H1 (cell line): ENCODE data around the gene FOSB. TPM values are rescaled to one million over a fixed set of nuclear protein-coding genes. Genes with fewer than 3 reads are reported as not detected.

Experiments used
- CTCF ChIA-PET: fragments of 300-600 bp; sonication (Branson Sonifier 250); formaldehyde crosslinking; loops from one replicate; lab custom pipeline; 2021; ENCODE audit not compliant: partially characterized antibody; lab: Charles Lee
- POLR2A ChIA-PET: fragments of 300-600 bp; sonication (Branson Sonifier 250); formaldehyde crosslinking; loops from one replicate; lab custom pipeline; 2021; ENCODE audit warnings: inconsistent platforms; ENCODE audit not compliant: partially characterized antibody; lab: Charles Lee
- DNase-seq, 2 experiments: peaks; one replicate each; pipeline versions ENCODE4 v3.0.0 to v3.0.0-alpha.2; 2010 to 2022; ENCODE audit warnings: low spot score in 2 of 2, low read depth in 1 of 2, mixed read lengths in 1 of 2
- FAIRE-seq: peaks from 2 replicates; lab custom pipeline; 2011; peaks lifted over from hg19 to GRCh38; lab: Jason Lieb, UNC
- H2AFZ ChIP-seq: 2 replicates; pipeline ENCODE4 v1.8.1; 2012; ENCODE audit warnings: low read length, inconsistent platforms
- H2AK5ac ChIP-seq: 2 replicates; pipeline ENCODE4 v1.6.1; 2013; ENCODE audit warnings: low read depth, low read length
- H2BK120ac ChIP-seq: replicated peaks from 2 replicates; pipeline ENCODE3; 2013; ENCODE audit warnings: low read depth, low read length, inconsistent platforms
- H2BK12ac ChIP-seq: 2 replicates; pipeline ENCODE4 v1.6.1; 2013; ENCODE audit warnings: low read depth, low read length
- H2BK15ac ChIP-seq: 2 replicates; pipeline ENCODE4 v1.6.1; 2013; ENCODE audit warnings: low read length
- H2BK20ac ChIP-seq: 2 replicates; pipeline ENCODE4 v1.6.1; 2013; ENCODE audit warnings: low read length
- H2BK5ac ChIP-seq: 2 replicates; pipeline ENCODE4 v1.6.1; 2013; ENCODE audit warnings: low read depth, low read length
- H3K14ac ChIP-seq: 2 replicates; pipeline ENCODE4 v1.6.1; 2013; ENCODE audit warnings: inconsistent platforms; ENCODE audit not compliant: insufficient read length
- H3K18ac ChIP-seq: 2 replicates; pipeline ENCODE4 v1.6.1; 2013; ENCODE audit warnings: low read length; ENCODE audit errors: extremely low read depth
- H3K23ac ChIP-seq: 2 replicates; pipeline ENCODE4 v1.6.1; 2013; ENCODE audit warnings: inconsistent platforms; ENCODE audit not compliant: insufficient read length
- H3K23me2 ChIP-seq: 2 replicates; pipeline ENCODE4 v1.6.1; 2013; ENCODE audit warnings: low read depth, low read length
- H3K27ac ChIP-seq: 2 replicates; pipeline ENCODE4 v1.6.1; 2011; ENCODE audit warnings: low read depth, low read length, inconsistent platforms
- H3K27me3 ChIP-seq, 4 experiments: replicated peaks in 1 of 4; 1 replicate in 1 of 4; 2 replicates in 3 of 4; pipeline versions ENCODE4 v1.6.1 to v1.8.1; 2011 to 2013; ENCODE audit warnings: low read length in 3 of 4, mild to moderate bottlenecking in 3 of 4, inconsistent platforms in 2 of 4, mixed read lengths in 2 of 4, moderate library complexity in 1 of 4; ENCODE audit not compliant: control insufficient read depth in 3 of 4, insufficient read depth in 3 of 4; ENCODE audit errors: extremely low read depth in 1 of 4
- H3K36me3 ChIP-seq, 4 experiments: 2 replicates each; pipeline versions ENCODE4 v1.6.1 to v1.8.1; 2011 to 2013; ENCODE audit warnings: mild to moderate bottlenecking in 4 of 4, low read length in 3 of 4, moderate library complexity in 2 of 4, control low read depth in 1 of 4, inconsistent platforms in 1 of 4; ENCODE audit not compliant: insufficient read depth in 4 of 4, control insufficient read depth in 2 of 4
- H3K4ac ChIP-seq: replicated peaks from 2 replicates; pipeline ENCODE3; 2013; ENCODE audit warnings: low read length, low read depth, mixed read lengths, inconsistent platforms; ENCODE audit not compliant: insufficient read length
- H3K4me1 ChIP-seq, 4 experiments: replicated peaks in 1 of 4; 1 replicate in 1 of 4; 2 replicates in 3 of 4; pipeline versions ENCODE4 v1.6.1 to v1.8.1; 2011 to 2013; ENCODE audit warnings: low read length in 3 of 4, inconsistent platforms in 2 of 4, mixed read lengths in 1 of 4; ENCODE audit not compliant: insufficient read depth in 4 of 4, control insufficient read depth in 3 of 4
- H3K4me2 ChIP-seq, 2 experiments: 2 replicates each; pipeline versions ENCODE4 v1.6.1 to v1.8.1; 2011 to 2013; ENCODE audit warnings: low read depth in 2 of 2, low read length in 2 of 2, control low read depth in 1 of 2, inconsistent platforms in 1 of 2, mild to moderate bottlenecking in 1 of 2; ENCODE audit not compliant: insufficient read depth in 1 of 2
- H3K4me3 ChIP-seq, 4 experiments: fragments of 200-600, 300-600 bp in 1 of 4; sonication (generic), shearing (Covaris generic), sonication (Bioruptor Twin) in 1 of 4; 2 replicates each; pipeline versions ENCODE4 v1.5.1 to v1.8.1; 2011 to 2016; ENCODE audit warnings: low read length in 4 of 4, low read depth in 3 of 4, control low read depth in 2 of 4, inconsistent platforms in 2 of 4, mild to moderate bottlenecking in 2 of 4, mixed read lengths in 1 of 4, moderate library complexity in 1 of 4; ENCODE audit not compliant: insufficient read depth in 2 of 4; ENCODE audit errors: extremely low read depth in 1 of 4
- H3K56ac ChIP-seq: replicated peaks from 2 replicates; pipeline ENCODE3; 2013; ENCODE audit warnings: low read depth, mild to moderate bottlenecking, mixed read lengths, low read length, inconsistent platforms; ENCODE audit not compliant: insufficient read length
- H3K79me1 ChIP-seq: 2 replicates; pipeline ENCODE4 v1.6.1; 2013; ENCODE audit warnings: low read depth, low read length, control low read depth
- H3K79me2 ChIP-seq, 2 experiments: 2 replicates each; pipeline versions ENCODE4 v1.6.1 to v1.8.1; 2012 to 2013; ENCODE audit warnings: low read length in 2 of 2, mild to moderate bottlenecking in 2 of 2, inconsistent platforms in 1 of 2; ENCODE audit not compliant: insufficient read depth in 2 of 2, control insufficient read depth in 1 of 2
- H3K9ac ChIP-seq, 4 experiments: replicated peaks in 1 of 4; 1 replicate in 1 of 4; 2 replicates in 3 of 4; pipeline versions ENCODE4 v1.6.1 to v1.8.1; 2011 to 2013; ENCODE audit warnings: low read depth in 3 of 4, low read length in 3 of 4, control low read depth in 2 of 4, mild to moderate bottlenecking in 2 of 4, moderate library complexity in 2 of 4, inconsistent platforms in 1 of 4; ENCODE audit errors: extremely low read depth in 1 of 4
- H3K9me3 ChIP-seq, 2 experiments: 2 replicates each; pipeline versions ENCODE4 v1.6.1 to v1.8.1; 2012 to 2013; ENCODE audit warnings: mild to moderate bottlenecking in 2 of 2, moderate library complexity in 2 of 2, control low read depth in 1 of 2, inconsistent platforms in 1 of 2, low read depth in 1 of 2, low read length in 1 of 2, mixed read lengths in 1 of 2; ENCODE audit not compliant: insufficient read depth in 2 of 2
- H4K20me1 ChIP-seq, 2 experiments: replicated peaks in 1 of 2; 2 replicates each; pipeline versions ENCODE3 to v1.8.1; 2011 to 2013; ENCODE audit warnings: inconsistent platforms in 2 of 2, low read length in 2 of 2, mild to moderate bottlenecking in 1 of 2; ENCODE audit not compliant: insufficient read depth in 2 of 2, control insufficient read depth in 1 of 2
- H4K5ac ChIP-seq: 2 replicates; pipeline ENCODE4 v1.6.1; 2013; ENCODE audit warnings: low read length, low read depth, mixed read lengths, inconsistent platforms; ENCODE audit not compliant: insufficient read length
- H4K8ac ChIP-seq: 2 replicates; pipeline ENCODE4 v1.8.0; 2013; ENCODE audit warnings: mild to moderate bottlenecking, moderate library complexity, low read length, inconsistent platforms; ENCODE audit not compliant: insufficient read depth; ENCODE audit errors: extremely low read depth
- H4K91ac ChIP-seq: replicated peaks from 2 replicates; pipeline ENCODE3; 2013; ENCODE audit warnings: low read length, mixed read lengths, inconsistent platforms; ENCODE audit not compliant: insufficient read length
- EGR1 ChIP-seq: IDR thresholded peaks from 2 replicates; pipeline ENCODE4 v1.6.1; 2011; ENCODE audit warnings: low read depth, low read length, borderline replicate concordance
- GTF2F1 ChIP-seq: IDR thresholded peaks from 2 replicates; pipeline ENCODE4 v1.6.1; 2012; ENCODE audit warnings: low read depth, low read length, improper control_type of control experiment, borderline replicate concordance
- TEAD4 ChIP-seq: IDR thresholded peaks from 2 replicates; pipeline ENCODE4 v1.6.1; 2012; ENCODE audit warnings: low read depth, low read length, inconsistent platforms, mixed read lengths
- WGBS, 2 experiments: shearing (Covaris generic) in 1 of 2; methylation state at CpG; one replicate each; pipeline versions ENCODE4 v1.1.6 to v1.1.7; 2013 to 2015; ENCODE audit warnings: low lambda C conversion rate in 2 of 2, mixed read lengths in 2 of 2, inconsistent platforms in 1 of 2, low coverage in 1 of 2, missing lambda C conversion rate in 1 of 2; ENCODE audit not compliant: insufficient replicate concordance in 2 of 2, insufficient coverage in 1 of 2, insufficient read length in 1 of 2; ENCODE audit errors: extremely low coverage in 1 of 2, missing lambda C conversion rate in 1 of 2; 5-methylcytosine and 5-hydroxymethylcytosine counted together
- polyA plus RNA-seq, 7 experiments: library from polyadenylated mRNA; depleted of rRNA in 3 of 7; stranded (reverse) in 5 of 7; unstranded in 2 of 7; fragments of >200 nt in 5 of 7; fragments of 200-250 nt in 2 of 7; gene quantifications; 1 replicate in 5 of 7; 2 replicates in 1 of 7; 4 replicates in 1 of 7; pipeline versions ENCODE4 v1.2.1 to v1.2.3, GENCODE V29; 2011 to 2013; ENCODE audit warnings: missing spikeins in 2 of 7, mixed read lengths in 2 of 7
- total RNA-seq: library from RNA; stranded (reverse); fragmentation: NEBNext Ultra II Directional; extraction: Animal tissue kit (Norgen Biotek cat#: 25700); gene quantifications from 2 replicates; pipeline ENCODE4 v1.2.1, GENCODE V29; 2021

Gene FOSB
- total and polyA plus RNA-seq, 2 of the 8 experiments (the other 6 are each of a cell fraction or from before 2014, with no cell fraction given): 0.44 to 2.7 TPM

- Histone ChIP-seq H4K20me1 (no peaks in the 10 kb centered on the region), H3K4me1 (peaks cover 3 to 11% (median 9%) of the 10 kb centered on the region in 4 experiments; a peak in 6 of 7 replicates), H2AK5ac (no peak overlapping the region), H2BK15ac (no peak overlapping the region), H4K8ac (no peak overlapping the region), H3K27me3 (peaks cover 0 to 5% (median 2%) of the 10 kb centered on the region in 4 experiments; a peak in 3 of 7 replicates), H3K18ac (no peak overlapping the region), H2BK20ac (no peak overlapping the region), H3K23me2 (peaks cover 9% of the 10 kb centered on the region), H3K23ac (no peak overlapping the region), H3K36me3 (no peaks in the 10 kb centered on the region), H3K14ac (no peak overlapping the region), H3K4me2 (peak overlapping the region in 1 of 2 experiments; percentile 70; a peak in 1 of 4 replicates), H2BK120ac (no peak overlapping the region), H3K4ac (no peak overlapping the region), H3K79me2 (no peaks in the 10 kb centered on the region), H3K79me1 (no peaks in the 10 kb centered on the region), H2BK5ac (no peak overlapping the region), H4K5ac (no peak overlapping the region), H2AFZ (no peak overlapping the region), H2BK12ac (no peak overlapping the region), H4K91ac (no peak overlapping the region), H3K9me3 (no peaks in the 10 kb centered on the region), H3K9ac (no peak overlapping the region), H3K56ac (no peak overlapping the region), H3K27ac (no peak overlapping the region), H3K4me3 (peak overlapping the region in 3 of 4 experiments; percentile 72 to 95 (median 74); a peak in 5 of 8 replicates)
- 51% methylated on average over 10 of the region's 10 CpGs; no CpG with 5 or more reads in 1 of the 2 experiments for WGBS, 2 experiments
- CTCF ChIA-PET: interaction anchor here (0.6 to 21.2 kb wide), 35 partner anchors 9 to 425 kb away, joined by 3 to 760 read pairs (median 5); partner anchors contain the start of genes ERCC1, FOSB, FOXA3 and NKPD1
- POLR2A ChIA-PET: interaction anchor here (0.8 to 3.4 kb wide), 16 partner anchors 8 to 69 kb away, joined by 3 to 34 read pairs (median 4); partner anchors contain the start of genes FOSB and VASP
- DNase-seq: no peak
- FAIRE-seq: no peak
- TF ChIP-seq EGR1: no peak
- TF ChIP-seq GTF2F1: no peak
- no peak for TF ChIP-seq TEAD4
These were observed 28.6 kb upstream of the FOSB start for GRCh38 chr19:45439190-45439568.
